Hepatocyte (in vitro differentiated cells): ENCODE data around the gene ALPP.
"Not testable (repeated sequence)": the region's sequence is repeated elsewhere in the genome, so short reads cannot be mapped to it uniquely, and the experiment has no call there.

ENCODE experiments used
- CTCF ChIP-seq: fragments of 200-600 bp; sonication (generic); IDR thresholded peaks from 2 replicates; pipeline ENCODE4 v1.5.1; 2016; ENCODE audit warnings: antibody characterized with exemption, mild to moderate bottlenecking; ENCODE audit not compliant: poor library complexity
- EZH2 ChIP-seq: fragments of 200-600 bp; sonication (generic); IDR thresholded peaks from 2 replicates; pipeline ENCODE4 v1.6.1; 2016; ENCODE audit warnings: antibody characterized with exemption, mild to moderate bottlenecking, borderline replicate concordance

- not testable (repeated sequence) for TF ChIP-seq CTCF, EZH2
Observed at GRCh38 chr2:232332244-232332939, 46.2 kb upstream of the ALPP start.
